RPMI7951 (cell line): Measurements from ENCODE around the gene BLID. TPM values are rescaled to one million over a fixed set of nuclear protein-coding genes. Genes with fewer than 3 reads are reported as not detected.
A peak's percentile ranks its signal among the peaks of the same experiment; 100 is the strongest.

Experiments
- DNase-seq: peaks from one replicate; pipeline ENCODE4 v3.0.0-alpha.2; 2012; ENCODE audit warnings: low read depth
- total RNA-seq: library from RNA; depleted of rRNA; stranded (reverse); fragments of >200 nt; shearing (Covaris generic); gene quantifications from 2 replicates; pipeline ENCODE4 v1.2.3, GENCODE V29; 2014

The BLID gene
- total RNA-seq, 1 experiment from 2014 or later: 3.4 TPM

DNA sequence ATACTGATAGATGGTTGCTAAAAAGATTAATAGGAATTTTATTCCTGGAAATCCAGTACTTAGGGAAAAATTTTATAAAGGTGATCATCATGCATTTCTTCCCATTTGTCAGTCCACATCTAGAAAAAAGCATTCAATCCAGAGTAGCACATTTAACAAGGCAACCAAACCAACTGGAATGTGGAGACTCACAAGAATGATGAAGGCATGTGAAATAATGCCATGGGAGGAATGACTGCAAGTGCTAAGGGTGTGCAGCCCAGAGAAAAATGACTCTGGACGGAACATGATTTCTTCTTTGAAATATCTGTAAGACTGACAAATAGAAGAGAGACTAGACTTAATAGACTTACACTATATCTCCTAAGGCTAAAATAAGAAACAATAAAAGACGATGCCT is 33.8 kb downstream of the BLID start:
- DNase-seq: no peak

DNA sequence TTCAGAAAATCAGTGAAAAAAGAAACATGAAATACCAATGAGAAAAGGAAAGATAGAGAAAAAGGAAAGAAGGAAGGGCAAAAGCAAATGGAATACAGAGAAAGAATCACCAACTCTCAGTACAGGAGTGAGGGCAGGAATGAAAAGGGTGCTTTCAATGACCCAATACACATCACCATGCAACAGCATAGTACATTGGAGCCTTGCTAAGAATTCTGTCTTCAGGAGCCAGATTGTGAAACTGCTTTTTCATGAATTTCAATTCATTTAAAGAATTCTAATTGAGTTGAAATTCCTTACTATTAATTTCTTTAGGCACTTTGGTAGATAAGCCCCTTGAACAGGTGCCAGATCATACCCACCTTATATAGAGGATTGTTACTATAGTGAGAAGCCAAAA is 34.9 kb downstream of the BLID start:
- no peak for DNase-seq

- DNase-seq: no peak
Observed at GRCh38 chr11:122077459-122077858, 38.6 kb downstream of the BLID start.

- DNase-seq: no peak
Observed at GRCh38 chr11:122076512-122077120, 39.4 kb downstream of the BLID start.

GRCh38 chr11:122075016-122075415 is 41.0 kb downstream of the BLID start:
- DNase-seq: no peak

DNA sequence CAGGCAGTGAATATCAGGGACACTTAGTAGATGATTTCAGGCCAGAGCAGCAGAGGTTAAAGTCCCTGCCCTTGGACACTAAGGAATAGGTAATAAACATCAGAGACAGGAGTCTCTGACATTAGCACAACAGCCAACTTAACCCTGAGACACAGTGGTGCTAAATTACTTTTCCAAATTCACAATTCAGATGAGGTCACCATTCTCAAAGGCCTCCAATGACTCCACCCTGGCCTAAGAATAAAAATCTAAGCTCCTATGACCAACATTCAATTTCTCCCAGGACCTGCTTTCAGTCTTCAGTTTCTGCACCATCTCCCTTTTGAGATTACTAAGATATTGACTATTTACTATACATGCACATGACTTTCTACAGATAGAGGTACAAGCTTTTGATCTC is 42.0 kb downstream of the BLID start:
- DNase-seq: no peak

GRCh38 chr11:122071709-122072202 is 44.3 kb downstream of the BLID start:
- DNase-seq: peak; percentile 47

DNA sequence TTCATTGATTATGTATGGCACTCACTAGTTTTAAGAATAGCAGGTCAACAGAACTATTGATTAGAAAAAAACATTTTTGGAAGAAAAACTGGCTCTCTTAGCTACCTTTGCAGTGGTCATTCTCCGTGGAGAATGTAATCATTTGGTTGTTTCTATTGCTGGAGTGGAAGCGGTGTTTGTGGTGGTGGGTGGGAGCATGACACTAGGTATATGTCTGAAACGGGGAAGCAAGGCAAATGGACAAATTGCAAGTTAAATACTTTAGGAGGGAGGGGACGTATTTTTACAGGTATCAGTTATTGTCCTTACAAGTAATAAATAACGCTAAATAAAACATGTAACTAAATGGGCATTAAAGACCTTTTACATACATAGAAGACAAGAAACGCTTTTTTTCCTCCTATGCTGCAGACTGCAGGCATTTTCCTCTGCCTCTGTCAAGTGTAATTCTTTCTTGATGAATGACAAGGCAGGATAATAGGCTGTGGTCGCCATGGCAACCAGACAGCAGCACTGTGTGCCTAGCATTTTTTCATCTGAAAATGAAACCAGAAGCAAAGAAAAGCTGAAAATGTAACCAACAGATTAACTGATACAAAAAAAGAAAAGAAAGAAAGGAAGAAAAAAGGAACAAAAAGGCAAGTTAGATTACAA is 46.2 kb downstream of the BLID start:
- DNase-seq: peak; percentile 94

DNA sequence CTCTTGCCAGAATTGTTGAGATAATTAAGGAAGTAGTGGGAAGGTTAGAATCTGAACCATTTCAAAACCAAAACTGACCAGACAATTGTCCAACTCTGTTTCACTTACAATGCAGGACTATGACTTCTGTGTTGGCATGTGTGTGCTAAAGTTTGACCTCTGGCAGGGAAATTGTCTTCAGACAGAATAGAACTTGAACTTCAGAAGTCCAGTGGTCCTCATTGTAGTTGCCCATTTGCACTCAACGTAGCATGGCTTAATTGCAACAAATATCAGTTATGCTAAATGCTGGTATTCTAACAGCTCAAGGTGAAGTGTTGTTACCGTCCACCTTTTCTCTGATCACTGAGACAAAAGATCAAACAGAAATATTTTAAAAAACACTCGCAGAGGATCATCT is 47.2 kb downstream of the BLID start:
- DNase-seq: peak; percentile 26

DNA sequence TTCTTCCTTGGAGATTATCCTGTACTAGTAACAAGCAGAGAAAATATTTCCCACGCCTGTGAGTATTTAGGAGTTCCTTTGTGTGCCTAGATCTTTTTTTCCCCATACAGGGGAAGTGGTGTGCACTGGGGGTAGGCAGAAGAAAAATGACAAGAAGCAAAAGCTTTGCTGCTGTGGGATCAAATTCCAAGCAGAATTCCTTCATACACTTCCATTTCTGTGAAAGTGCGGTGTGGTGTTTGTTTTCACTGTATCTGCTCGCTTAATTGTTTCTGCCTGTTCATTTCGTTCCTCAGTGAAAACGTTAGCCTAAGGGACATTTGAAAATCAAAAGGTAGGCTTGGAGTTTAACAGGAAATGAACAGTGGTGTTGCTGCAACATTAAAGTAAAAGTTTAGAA is 47.9 kb downstream of the BLID start:
- DNase-seq: peak; percentile 60
